B cell (primary cell): ENCODE data around the gene EFCAB10. TPM values are rescaled to one million over a fixed set of nuclear protein-coding genes. Genes with fewer than 3 reads are reported as not detected.

ENCODE experiments used
- ATAC-seq: fragments of 200-7000 bp; cut with Tn5 transposase; one replicate; pipeline ENCODE4 v1.10.0; 2021; ENCODE audit warnings: low read depth, mild to moderate bottlenecking, moderate number of reproducible peaks, moderate library complexity
- CTCF ChIA-PET: fragments of 350-600 bp; sonication (Branson Sonifier 250); formaldehyde crosslinking; loops from one replicate; lab custom pipeline; 2021; ENCODE audit warnings: antibody characterized with exemption, inconsistent platforms; lab: Charles Lee
- POLR2A ChIA-PET: fragments of 350-600 bp; sonication (Branson Sonifier 250); formaldehyde crosslinking; loops from one replicate; lab custom pipeline; 2021; ENCODE audit warnings: antibody characterized with exemption; lab: Charles Lee
- DNase-seq: peaks from one replicate; pipeline ENCODE4 v3.0.0; 2013
- H2AFZ ChIP-seq: 2 replicates; pipeline ENCODE4 v1.6.1; 2012; ENCODE audit warnings: mild to moderate bottlenecking, low read depth, low read length; ENCODE audit not compliant: insufficient read depth, poor library complexity, severe bottlenecking
- H3K27ac ChIP-seq, 2 donors: 1 replicate in 1 of 2; 2 replicates in 1 of 2; pipeline ENCODE4 v1.5.1; 2012 to 2013; ENCODE audit warnings: low read length in 2 of 2, mild to moderate bottlenecking in 2 of 2, moderate library complexity in 1 of 2
- H3K27me3 ChIP-seq, 4 experiments: fragments of 200-600 bp in 1 of 4; sonication (generic) in 1 of 4; replicated peaks in 1 of 4; 1 replicate in 2 of 4; 2 replicates in 2 of 4; pipeline versions ENCODE4 v1.6.1 to v1.7.0; 2013 to 2016; ENCODE audit warnings: low read length in 3 of 4, mild to moderate bottlenecking in 2 of 4, mixed read lengths in 1 of 4, moderate library complexity in 1 of 4; ENCODE audit not compliant: insufficient read depth in 4 of 4, control insufficient read depth in 3 of 4; ENCODE audit errors: control extremely low read depth in 1 of 4
- H3K36me3 ChIP-seq, 2 experiments: replicated peaks in 1 of 2; 1 replicate in 1 of 2; 2 replicates in 1 of 2; pipeline versions ENCODE4 v1.6.1 to v1.7.1; 2013; ENCODE audit warnings: low read length in 1 of 2; ENCODE audit not compliant: insufficient read depth in 2 of 2, control insufficient read depth in 1 of 2; ENCODE audit errors: control extremely low read depth in 1 of 2, extremely low read depth in 1 of 2
- H3K4me1 ChIP-seq, 2 donors: fragments of 200-600 bp in 1 of 2; sonication (generic) in 1 of 2; 1 replicate in 1 of 2; 2 replicates in 1 of 2; pipeline versions ENCODE4 v1.5.1 to v1.6.1; 2013 to 2017; ENCODE audit warnings: low read length in 2 of 2; ENCODE audit not compliant: control insufficient read depth in 2 of 2, insufficient read depth in 2 of 2
- H3K4me2 ChIP-seq: replicated peaks from 2 replicates; pipeline ENCODE3; 2012; ENCODE audit warnings: mild to moderate bottlenecking, low read depth, low read length; ENCODE audit not compliant: poor library complexity, severe bottlenecking
- H3K4me3 ChIP-seq, 5 experiments: fragments of 200-600 bp in 1 of 5; sonication (generic) in 1 of 5; 1 replicate in 3 of 5; 2 replicates in 2 of 5; pipeline versions ENCODE4 v1.5.1 to v1.7.0; 2011 to 2016; ENCODE audit warnings: low read length in 4 of 5, mild to moderate bottlenecking in 4 of 5, low read depth in 2 of 5, control low read depth in 1 of 5, moderate library complexity in 1 of 5; ENCODE audit not compliant: insufficient read depth in 1 of 5; ENCODE audit errors: control extremely low read depth in 1 of 5, extremely low read depth in 1 of 5
- H3K79me2 ChIP-seq: fragments of 200-600 bp; sonication (generic); one replicate; pipeline ENCODE4 v1.6.0; 2016; ENCODE audit warnings: low read length; ENCODE audit not compliant: control insufficient read depth, insufficient read depth
- H3K9ac ChIP-seq: fragments of 200-600 bp; sonication (generic); 2 replicates; pipeline ENCODE4 v1.6.1; 2017; ENCODE audit warnings: mild to moderate bottlenecking, low read length, moderate library complexity
- H3K9me3 ChIP-seq, 3 donors: one replicate each; pipeline versions ENCODE4 v1.6.1 to v1.7.1; 2013; ENCODE audit warnings: low read length in 2 of 3; ENCODE audit not compliant: control insufficient read depth in 2 of 3, insufficient read depth in 1 of 3; ENCODE audit errors: control extremely low read depth in 1 of 3
- H4K20me1 ChIP-seq: 2 replicates; pipeline ENCODE4 v1.6.0; 2012; ENCODE audit warnings: mild to moderate bottlenecking, low read length; ENCODE audit not compliant: insufficient read depth, control insufficient read depth, poor library complexity, severe bottlenecking
- H3K27ac Mint-ChIP-seq: one replicate; pipeline ENCODE4 v1.8.0; 2021; ENCODE audit warnings: mixed read lengths
- H3K27me3 Mint-ChIP-seq: one replicate; pipeline ENCODE4 v1.8.0; 2021; ENCODE audit warnings: mixed read lengths
- H3K4me1 Mint-ChIP-seq: one replicate; pipeline ENCODE4 v1.8.0; 2021; ENCODE audit warnings: mixed read lengths
- H3K4me3 Mint-ChIP-seq: one replicate; pipeline ENCODE4 v1.8.0; 2021; ENCODE audit warnings: mixed read lengths
- H3K9me3 Mint-ChIP-seq: one replicate; pipeline ENCODE4 v1.8.0; 2022; ENCODE audit warnings: mixed read lengths; ENCODE audit not compliant: insufficient read depth
- EZH2 ChIP-seq: IDR thresholded peaks from 2 replicates; pipeline ENCODE4 v1.6.1; 2012; ENCODE audit warnings: borderline replicate concordance, low read depth, mild to moderate bottlenecking, moderate library complexity, low read length; ENCODE audit not compliant: insufficient read depth, poor library complexity, severe bottlenecking
- WGBS: methylation state at CpG from one replicate; pipeline ENCODE4 v1.1.5; 2013; ENCODE audit warnings: missing lambda C conversion rate; ENCODE audit not compliant: insufficient coverage; 5-methylcytosine and 5-hydroxymethylcytosine counted together
- intact Hi-C: fragments of 100-400 bp; cut with micrococcal nuclease; formaldehyde crosslinking; loops from one replicate; pipeline ENCODE4 v1.10.0; 2022
- polyA plus RNA-seq: library from polyadenylated mRNA; depleted of rRNA; stranded (reverse); fragments of >200 nt; gene quantifications from 2 replicates; pipeline ENCODE4 v1.2.3, GENCODE V29; 2012
- total RNA-seq, 2 donors: library from RNA; stranded (reverse); fragments of 120-200 nt in 1 of 2; gene quantifications; 1 replicate in 1 of 2; 2 replicates in 1 of 2; pipeline versions ENCODE4 v1.2.3 to v1.2.4, GENCODE V29; 2013 to 2022
- TF ChIP-seq, protein P1 (sequence below): fragments of 200-600 bp; IDR thresholded peaks from one replicate; pipeline ENCODE4 v1.8.0; 2022; ENCODE audit warnings: antibody characterized with exemption, mild to moderate bottlenecking

EFCAB10 gene
- total and polyA plus RNA-seq, 2 donors (not counting 1 experiment from before 2014, with no cell fraction given) = not detected

DNA sequence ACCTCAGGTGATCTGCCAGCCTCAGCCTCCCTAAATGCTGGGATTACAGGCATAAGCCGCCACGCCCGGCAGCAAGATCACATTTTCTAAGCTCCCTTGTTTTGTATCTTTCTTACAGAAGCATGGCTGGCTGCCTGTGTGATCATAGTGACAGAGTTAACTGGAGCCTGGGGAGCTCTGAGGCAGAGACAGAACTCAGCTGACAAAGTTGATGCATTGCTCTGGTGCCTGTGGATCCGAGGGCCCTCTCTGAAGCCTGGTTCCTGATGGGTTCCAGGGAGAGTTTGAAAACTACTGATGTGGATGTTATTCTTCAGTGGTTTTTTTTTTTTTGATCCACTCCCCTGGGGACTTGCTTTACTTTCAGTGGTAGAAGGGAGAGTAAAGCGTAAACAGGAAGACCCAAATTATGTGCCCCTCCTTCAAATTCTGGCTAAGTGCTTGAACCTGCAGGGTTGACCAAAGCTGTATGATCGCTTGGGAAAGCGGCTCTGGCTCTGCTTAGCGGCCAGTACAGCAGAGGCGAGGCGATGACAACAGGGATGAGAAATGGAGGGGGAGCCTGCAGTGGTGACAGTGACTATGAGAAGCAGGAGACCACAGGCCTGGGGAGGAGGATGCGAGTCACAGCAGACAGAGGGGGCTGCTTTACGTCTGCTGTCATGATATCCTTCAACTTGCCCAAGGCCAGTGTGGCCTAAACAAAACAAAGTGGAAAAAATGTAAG lies 6.8 kb upstream of the EFCAB10 start:
- POLR2A ChIA-PET = no interaction called here
- peak; percentile 10 for DNase-seq
- CTCF ChIA-PET = interaction anchor here (0.7 to 1.0 kb wide), 2 partner anchors 204 to 447 kb away, joined by 3 read pairs; no protein-coding TSS in a partner anchor
- peaks cover 0 to 14% (median 3%) of the 10 kb centered on the region in 3 donors for H3K9me3 ChIP-seq
- no peaks in the 10 kb centered on the region for H3K27me3 Mint-ChIP-seq
- no peak for ATAC-seq
- no peaks in the 10 kb centered on the region for H3K9me3 Mint-ChIP-seq
- no peak overlapping the region for H3K9ac ChIP-seq
- no peaks in the 10 kb centered on the region for H3K36me3 ChIP-seq
- H3K4me1 Mint-ChIP-seq = peaks cover 27% of the 10 kb centered on the region
- no peaks in the 10 kb centered on the region for H3K79me2 ChIP-seq
- no peaks in the 10 kb centered on the region for H4K20me1 ChIP-seq
- 77% methylated on average over 11 of the region's 12 CpGs for WGBS
- no peak overlapping the region for H3K4me3 Mint-ChIP-seq
- no peak overlapping the region for H3K27ac Mint-ChIP-seq
- intact Hi-C loops = loop anchor here (2.0 to 5.0 kb wide), 4 partner anchors 93 to 1356 kb away; no protein-coding TSS in a partner anchor
- H3K4me2 ChIP-seq = peak overlapping the region; percentile 21
- no peaks in the 10 kb centered on the region for H3K27me3 ChIP-seq
- H3K27ac ChIP-seq = no peak overlapping the region
- H3K4me1 ChIP-seq = peaks cover 9 to 16% of the 10 kb centered on the region in 2 donors
- H2AFZ ChIP-seq = peak overlapping the region; percentile 57
- TF ChIP-seq, protein P1, sequence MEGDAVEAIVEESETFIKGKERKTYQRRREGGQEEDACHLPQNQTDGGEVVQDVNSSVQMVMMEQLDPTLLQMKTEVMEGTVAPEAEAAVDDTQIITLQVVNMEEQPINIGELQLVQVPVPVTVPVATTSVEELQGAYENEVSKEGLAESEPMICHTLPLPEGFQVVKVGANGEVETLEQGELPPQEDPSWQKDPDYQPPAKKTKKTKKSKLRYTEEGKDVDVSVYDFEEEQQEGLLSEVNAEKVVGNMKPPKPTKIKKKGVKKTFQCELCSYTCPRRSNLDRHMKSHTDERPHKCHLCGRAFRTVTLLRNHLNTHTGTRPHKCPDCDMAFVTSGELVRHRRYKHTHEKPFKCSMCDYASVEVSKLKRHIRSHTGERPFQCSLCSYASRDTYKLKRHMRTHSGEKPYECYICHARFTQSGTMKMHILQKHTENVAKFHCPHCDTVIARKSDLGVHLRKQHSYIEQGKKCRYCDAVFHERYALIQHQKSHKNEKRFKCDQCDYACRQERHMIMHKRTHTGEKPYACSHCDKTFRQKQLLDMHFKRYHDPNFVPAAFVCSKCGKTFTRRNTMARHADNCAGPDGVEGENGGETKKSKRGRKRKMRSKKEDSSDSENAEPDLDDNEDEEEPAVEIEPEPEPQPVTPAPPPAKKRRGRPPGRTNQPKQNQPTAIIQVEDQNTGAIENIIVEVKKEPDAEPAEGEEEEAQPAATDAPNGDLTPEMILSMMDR = no peak
- no peak for TF ChIP-seq EZH2
- H3K4me3 ChIP-seq = no peak overlapping the region
